Cerebellar nuclear complex (tissue), 1 donor: Measurements from ENCODE around the gene ZBTB7B.

Experiments
- DNase-seq, 2 experiments: peaks; one replicate each; lab custom pipeline; 2025; lab: John Stamatoyannopoulos, UW

Gene ZBTB7B

DNA sequence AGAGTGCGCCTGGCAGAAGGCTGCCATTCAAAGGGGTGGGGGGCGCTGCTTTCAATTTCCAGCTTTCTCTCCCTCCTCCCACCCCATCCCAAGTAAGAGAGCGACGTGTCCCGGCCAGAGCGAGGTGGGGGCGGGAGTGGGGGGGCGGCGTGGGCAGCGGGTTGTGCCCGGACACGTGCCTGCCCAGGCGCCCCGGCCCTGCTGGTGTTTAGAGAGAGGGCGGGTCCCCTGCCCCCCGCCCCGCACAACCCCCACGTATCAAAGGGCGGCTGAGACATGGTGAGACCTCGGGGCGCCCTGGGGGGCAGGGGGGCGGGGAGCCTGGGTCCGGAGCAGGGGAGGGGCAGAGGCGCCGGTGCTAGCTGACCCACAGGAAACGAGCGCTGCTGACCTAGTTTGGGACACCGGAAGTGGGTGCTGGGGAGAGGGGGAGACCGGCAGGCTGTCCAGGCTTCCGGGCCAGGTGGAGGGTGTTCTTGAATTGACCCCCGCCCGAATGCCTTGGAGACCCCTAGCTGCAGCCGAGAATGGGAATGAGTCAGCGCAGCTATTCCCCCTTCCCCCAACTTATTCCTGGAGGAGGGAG, 1.3 kb downstream of the ZBTB7B start:
- no peak for DNase-seq

DNA sequence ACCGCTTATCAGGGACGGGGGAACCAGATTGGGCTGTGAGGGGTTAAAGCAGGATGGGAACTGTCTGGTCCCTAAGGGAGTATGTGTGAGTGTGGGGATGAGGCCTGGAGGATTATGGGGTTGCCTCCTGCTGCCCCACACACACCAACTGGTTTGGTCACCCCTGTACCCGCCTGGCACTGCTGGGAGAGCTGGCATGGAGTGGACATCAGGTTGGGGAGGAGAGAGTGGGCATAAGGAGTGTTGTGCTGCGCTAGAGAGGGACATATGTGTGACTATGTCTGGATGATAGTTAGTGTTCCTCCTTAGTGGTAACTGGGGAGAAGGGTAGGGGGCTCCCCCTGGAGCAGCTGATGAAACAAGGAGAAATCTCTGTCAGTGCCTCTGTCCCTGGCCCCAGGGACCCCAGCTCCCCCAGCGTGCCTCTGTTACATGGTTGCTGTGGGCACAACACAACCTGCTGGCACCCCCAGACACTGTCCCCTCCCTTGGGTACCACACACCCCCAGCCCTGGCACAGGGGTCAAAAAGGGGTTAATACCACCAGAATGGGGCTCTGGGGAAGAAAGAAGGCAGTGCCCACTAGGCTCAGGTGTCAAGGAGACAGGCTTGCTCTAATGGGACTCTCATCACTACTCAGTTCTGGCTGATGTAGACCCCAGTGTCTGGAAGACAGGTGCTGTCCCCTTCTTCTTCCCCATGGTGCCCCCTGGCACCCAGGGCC, 1.9 kb downstream of the ZBTB7B start:
- no peak for DNase-seq

GRCh38 chr1:155005076-155006011, 2.7 kb downstream of the ZBTB7B start:
- DNase-seq, result no peak

DNA sequence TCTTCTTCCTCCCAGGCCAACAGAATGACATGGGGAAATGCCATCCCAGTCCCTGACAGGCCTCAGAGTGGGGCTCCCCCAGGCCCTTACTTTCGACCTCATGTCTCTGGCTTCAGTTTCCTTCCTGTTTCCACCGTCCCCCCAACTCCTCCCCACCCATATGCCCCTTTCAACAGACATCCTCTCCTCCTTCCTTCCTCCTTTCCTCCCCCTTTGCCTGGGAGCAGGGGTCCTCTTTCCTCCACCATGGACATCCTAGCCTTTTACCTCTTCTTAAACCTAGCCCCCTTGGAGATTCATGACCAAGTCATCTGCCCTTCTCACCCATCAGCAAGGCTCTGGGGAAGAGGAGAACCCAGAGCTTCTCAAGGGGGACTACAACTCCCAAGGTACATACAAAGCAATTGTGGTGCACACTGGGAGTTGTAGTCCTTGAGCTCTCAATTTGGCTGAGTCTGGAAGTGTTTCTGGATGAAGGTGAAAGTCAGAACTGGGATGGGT, 4.0 kb downstream of the ZBTB7B start:
- DNase-seq, result peak in 1 of 2 experiments; percentile 13

- no peak for DNase-seq
Observed at GRCh38 chr1:155007251-155007828, 4.7 kb downstream of the ZBTB7B start.

- no peak for DNase-seq
Observed at GRCh38 chr1:155008015-155008941, 5.7 kb downstream of the ZBTB7B start.

DNA sequence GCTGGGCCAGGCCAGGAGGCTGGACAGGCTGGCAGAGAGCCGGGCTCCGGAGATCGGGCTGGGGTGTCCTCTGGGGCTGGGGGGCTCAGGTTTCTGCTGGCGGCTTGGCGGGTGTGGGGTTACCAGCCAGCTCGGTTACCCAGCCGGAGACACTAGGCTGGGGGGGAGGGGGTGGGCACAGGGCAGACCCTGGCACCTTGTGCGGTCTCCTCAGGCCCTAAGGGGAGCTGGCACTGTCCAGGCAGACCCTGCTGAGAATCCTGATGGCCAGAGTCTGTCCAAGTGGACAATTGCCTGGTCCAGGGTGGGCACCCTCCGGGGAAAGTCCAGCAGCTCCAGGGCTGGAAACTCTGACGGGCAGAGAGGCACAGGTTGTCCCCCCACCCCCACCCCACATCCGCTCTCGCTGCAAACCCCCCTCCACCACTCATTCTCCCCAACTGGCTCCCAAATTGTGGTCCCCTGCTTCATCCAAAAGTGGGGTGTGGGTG, 6.7 kb downstream of the ZBTB7B start:
- no peak for DNase-seq

DNA sequence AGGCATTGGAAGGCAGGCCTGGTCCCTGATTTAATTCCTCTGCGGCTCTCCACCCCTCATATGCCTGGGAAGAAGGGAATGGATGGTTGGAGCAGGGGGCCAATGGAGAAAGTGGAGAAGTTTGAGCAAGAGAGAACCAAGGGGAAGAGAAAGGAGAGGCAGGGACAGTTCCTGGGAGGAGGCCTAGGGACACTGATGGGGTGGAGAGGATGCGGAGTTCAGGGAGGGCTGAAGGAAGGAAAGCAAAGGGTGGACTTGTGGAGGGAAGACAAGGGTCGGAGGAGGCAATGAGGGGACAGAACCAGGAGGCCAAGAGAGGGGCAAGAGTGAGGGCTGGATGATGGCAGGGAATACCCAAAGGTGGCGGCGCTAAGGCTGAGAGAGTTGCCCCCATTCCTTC, 7.1 kb downstream of the ZBTB7B start:
- DNase-seq, result no peak

- DNase-seq, result no peak
Observed at GRCh38 chr1:155010211-155010918, 7.8 kb downstream of the ZBTB7B start.

- DNase-seq, result no peak
Observed at GRCh38 chr1:155011004-155011416, 8.4 kb downstream of the ZBTB7B start.

- DNase-seq, result no peak
Observed at GRCh38 chr1:155011437-155012025, 8.9 kb downstream of the ZBTB7B start.

DNA sequence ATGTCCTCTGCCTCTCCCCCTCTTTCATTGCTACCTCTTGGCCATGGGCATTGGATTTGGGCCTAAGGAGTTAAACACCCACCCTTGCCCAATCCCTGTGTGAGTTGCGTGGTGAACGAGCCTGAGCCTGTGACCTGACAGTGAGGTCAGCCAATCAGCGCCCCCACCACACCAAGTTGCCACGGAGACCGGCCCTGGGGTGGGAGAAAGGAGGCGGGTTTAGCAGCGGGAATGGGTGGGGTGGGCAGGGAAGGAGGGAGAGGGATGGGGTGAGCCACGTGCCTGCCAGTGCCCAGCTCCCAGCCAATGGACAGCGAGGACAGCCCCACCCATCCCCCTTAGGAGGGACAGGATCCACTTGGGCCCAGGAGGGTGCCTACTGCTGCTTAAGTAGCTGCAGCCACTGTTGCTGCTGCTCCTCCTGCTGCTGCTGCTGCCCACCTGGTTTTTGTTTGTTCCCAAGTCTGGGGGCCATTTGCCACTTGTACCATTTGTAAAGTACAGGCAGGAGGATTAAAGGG, 9.5 kb downstream of the ZBTB7B start:
- no peak for DNase-seq

GRCh38 chr1:155012776-155013602, 10.4 kb downstream of the ZBTB7B start:
- DNase-seq, result no peak

GRCh38 chr1:155013632-155014031, 11.0 kb downstream of the ZBTB7B start:
- no peak for DNase-seq

GRCh38 chr1:155014709-155015508, 12.3 kb downstream of the ZBTB7B start:
- no peak for DNase-seq

DNA sequence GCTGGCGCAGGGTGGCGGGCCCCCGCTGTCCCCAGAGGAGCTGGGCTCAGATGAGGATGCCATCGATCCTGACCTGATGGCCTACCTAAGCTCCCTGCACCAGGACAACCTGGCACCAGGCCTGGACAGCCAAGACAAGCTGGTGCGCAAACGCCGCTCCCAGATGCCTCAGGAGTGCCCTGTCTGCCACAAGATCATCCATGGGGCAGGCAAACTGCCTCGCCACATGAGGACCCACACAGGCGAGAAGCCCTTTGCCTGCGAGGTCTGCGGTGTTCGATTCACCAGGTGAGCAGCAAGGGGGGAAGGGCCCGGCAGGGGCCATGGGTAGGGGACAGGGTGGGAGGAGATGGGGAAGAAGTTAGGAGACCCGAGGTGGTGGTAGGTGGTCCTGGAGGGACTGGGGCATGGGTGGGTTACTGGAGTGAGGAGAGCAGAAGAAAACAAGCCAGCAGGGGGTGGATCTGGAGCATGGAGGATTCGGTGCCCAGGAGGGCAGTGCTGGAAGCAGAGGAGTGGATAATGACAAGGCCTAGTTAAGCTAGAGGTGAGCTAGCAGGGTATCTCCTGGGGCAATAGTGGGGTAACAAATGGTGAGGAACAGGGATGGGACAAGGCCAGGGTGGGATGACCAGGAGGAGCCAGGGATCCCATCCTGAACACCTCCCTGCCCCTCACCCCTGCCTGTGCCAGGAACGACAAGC, 13.1 kb downstream of the ZBTB7B start:
- DNase-seq, result no peak

GRCh38 chr1:155016231-155016831, 13.7 kb downstream of the ZBTB7B start:
- DNase-seq, result no peak
